Omental fat pad (tissue), 4 donors: ENCODE data around the gene ADGRA3. TPM values are rescaled to one million over a fixed set of nuclear protein-coding genes. Genes with fewer than 3 reads are reported as not detected.

Source experiments
- ATAC-seq: fragments of 150-250 bp; one replicate; pipeline ENCODE4 v1.9.1; 2016; ENCODE audit warnings: mild to moderate bottlenecking, moderate library complexity; ENCODE audit not compliant: low FRiP score
- DNase-seq: peaks from one replicate; pipeline ENCODE4 v3.0.0-alpha.2; 2019; ENCODE audit warnings: low spot score
- CTCF ChIP-seq, 3 donors: fragments of 450-650 bp; IDR thresholded peaks; one replicate each; pipeline ENCODE4 v1.5.1; 2016 to 2017; ENCODE audit warnings: antibody characterized with exemption in 3 of 3, mild to moderate bottlenecking in 3 of 3, moderate library complexity in 2 of 3
- total RNA-seq, 4 donors: library from RNA; depleted of rRNA; stranded (reverse); fragments of >200 nt; gene quantifications; one replicate each; pipeline ENCODE4 v1.1.0, GENCODE V29; 2016

ADGRA3 gene
- total RNA-seq, 4 donors from 2014 or later: 13.7 to 48.3 (median 28.9) TPM

DNA sequence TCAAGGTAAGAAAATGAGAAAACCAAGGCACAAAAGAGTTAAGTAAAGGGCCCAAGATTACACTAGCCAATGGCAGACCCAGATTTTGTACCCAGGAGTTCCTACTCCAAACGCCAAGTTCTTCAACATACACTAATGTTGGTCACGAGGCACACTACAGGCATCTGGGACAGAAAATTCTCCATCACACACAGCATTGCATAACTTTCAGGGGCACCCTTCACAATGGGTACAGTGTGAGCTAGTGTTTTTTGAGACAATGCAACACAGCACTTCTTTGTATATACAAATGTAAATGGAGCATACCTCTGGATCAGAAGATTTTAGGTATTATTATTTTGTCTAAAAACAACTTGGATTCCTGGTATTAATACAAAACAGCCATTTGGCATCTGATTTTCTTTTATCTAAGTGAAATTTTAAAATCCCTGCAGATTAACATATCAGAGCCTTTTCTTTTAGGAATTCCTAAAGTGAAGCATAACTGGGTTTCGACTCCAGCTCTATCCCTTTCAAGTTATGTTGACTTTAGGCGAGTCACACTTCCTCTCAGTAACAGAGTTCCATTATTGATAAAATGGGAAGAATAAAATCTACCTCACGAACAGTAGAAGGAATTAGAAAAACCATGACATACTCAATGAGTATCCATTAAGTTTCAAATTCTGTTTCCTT is 41.1 kb downstream of the ADGRA3 start:
- TF ChIP-seq CTCF (IDR thresholded peaks at IDR 0.05): no peak
- no peak for DNase-seq
- no peak for ATAC-seq

DNA sequence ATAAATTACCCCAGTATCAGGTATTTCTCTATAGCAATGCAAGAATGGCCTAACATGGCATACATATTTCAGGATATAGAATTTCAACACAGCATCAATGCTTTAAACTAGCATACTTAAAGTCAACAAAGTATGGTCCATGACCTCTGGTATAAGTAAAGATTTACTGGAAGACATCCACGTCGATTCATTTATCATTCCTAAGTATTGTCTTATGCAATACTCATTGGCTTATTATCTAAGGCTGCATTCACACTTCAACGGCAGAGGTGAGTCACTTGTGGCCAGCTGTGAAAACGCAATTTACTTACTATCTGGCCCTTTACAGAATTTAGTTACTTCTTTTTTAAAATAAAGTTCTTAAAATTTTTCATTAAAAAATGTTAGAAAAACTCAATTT is 42.6 kb downstream of the ADGRA3 start:
- no peak for TF ChIP-seq CTCF (IDR thresholded peaks at IDR 0.05)
- ATAC-seq: peak; percentile 61
- DNase-seq: no peak

- no peak for ATAC-seq
- no peak for DNase-seq
- no peak for TF ChIP-seq CTCF (IDR thresholded peaks at IDR 0.05)
Measured at GRCh38 chr4:22471999-22472461, 43.8 kb downstream of the ADGRA3 start.

DNA sequence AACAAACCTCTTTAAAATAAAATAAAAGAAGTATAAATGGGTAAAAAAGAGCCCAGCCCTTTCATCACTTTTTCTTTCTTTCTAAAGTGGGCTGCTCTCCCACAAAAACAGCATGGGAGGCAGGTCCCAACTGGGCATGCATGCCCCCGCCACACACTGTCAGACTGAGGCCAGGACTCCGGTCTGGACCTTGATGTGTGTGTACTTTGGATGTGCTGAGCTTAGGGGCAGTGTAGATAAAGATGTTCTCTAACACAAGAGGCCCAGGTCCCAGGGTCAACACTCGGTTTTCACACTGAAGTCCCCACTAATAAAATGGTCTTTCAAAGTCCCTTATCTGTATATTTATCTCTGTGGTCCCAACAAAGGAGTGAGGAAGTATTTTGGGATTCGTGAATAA is 44.4 kb downstream of the ADGRA3 start:
- no peak for DNase-seq
- no peak for ATAC-seq
- no peak for TF ChIP-seq CTCF (IDR thresholded peaks at IDR 0.05)

DNA sequence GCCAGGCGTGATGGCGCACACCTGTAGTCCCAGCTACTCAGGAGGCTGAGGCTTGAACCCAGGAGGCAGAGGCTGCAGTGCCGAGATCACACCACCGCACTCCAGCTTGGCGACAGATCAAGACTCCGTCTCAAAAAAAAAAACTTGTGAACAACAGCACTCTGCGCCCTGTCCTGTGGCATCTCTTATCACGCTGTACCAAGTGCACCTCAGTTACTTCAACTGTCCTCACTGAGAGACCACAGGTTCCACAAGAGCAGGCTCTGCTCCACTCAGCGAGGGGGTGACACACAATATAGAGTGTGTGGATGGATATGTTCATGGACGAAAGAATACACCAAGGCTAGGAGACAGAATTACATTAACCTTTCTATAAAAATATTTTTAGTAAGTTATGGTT is 49.3 kb downstream of the ADGRA3 start:
- ATAC-seq (no peak), DNase-seq (no peak)
- no peak for TF ChIP-seq CTCF (IDR thresholded peaks at IDR 0.05)

- ATAC-seq: no peak
- TF ChIP-seq CTCF (IDR thresholded peaks at IDR 0.05): no peak
- no peak for DNase-seq
Measured at GRCh38 chr4:22465996-22466395, 49.9 kb downstream of the ADGRA3 start.

GRCh38 chr4:22465349-22465748 is 50.5 kb downstream of the ADGRA3 start:
- DNase-seq: no peak
- no peak for ATAC-seq
- TF ChIP-seq CTCF (IDR thresholded peaks at IDR 0.05): no peak
